Left lung (tissue), 10 donors: ENCODE data around the gene SH3RF1. TPM values are rescaled to one million over a fixed set of nuclear protein-coding genes. Genes with fewer than 3 reads are reported as not detected.

Experiments
- ATAC-seq: fragments of 200-7000 bp; cut with Tn5 transposase; one replicate; pipeline ENCODE4 v1.9.1; 2020; ENCODE audit warnings: moderate library complexity
- DNase-seq, 4 donors: peaks; one replicate each; pipeline ENCODE4 v3.0.0-alpha.2; 2013 to 2020
- H3K27ac ChIP-seq, 2 donors: fragments of 200-600 bp; sonication (generic) in 1 of 2; one replicate each; pipeline versions ENCODE4 v1.5.0 to v1.8.0; 2020 to 2021
- H3K27me3 ChIP-seq, 2 donors: fragments of 200-600 bp; sonication (generic) in 1 of 2; one replicate each; pipeline versions ENCODE4 v1.5.0 to v1.8.0; 2020 to 2021
- H3K36me3 ChIP-seq, 2 donors: fragments of 200-600 bp; sonication (generic) in 1 of 2; one replicate each; pipeline versions ENCODE4 v1.5.0 to v1.8.0; 2020 to 2021
- H3K4me1 ChIP-seq, 2 donors: fragments of 200-600 bp; one replicate each; pipeline ENCODE4 v1.8.0; 2021
- H3K4me3 ChIP-seq, 2 donors: fragments of 200-600 bp; sonication (generic) in 1 of 2; one replicate each; pipeline versions ENCODE4 v1.5.0 to v1.8.0; 2020 to 2021; ENCODE audit warnings: mild to moderate bottlenecking in 1 of 2
- H3K9me3 ChIP-seq, 2 donors: fragments of 200-600 bp; sonication (generic) in 1 of 2; one replicate each; pipeline versions ENCODE4 v1.5.0 to v1.8.0; 2020 to 2021
- CTCF ChIP-seq, 2 donors: fragments of 200-600 bp; sonication (generic) in 1 of 2; IDR thresholded peaks; one replicate each; pipeline versions ENCODE4 v1.5.0 to v1.8.0; 2021; ENCODE audit warnings: antibody characterized with exemption in 2 of 2
- intact Hi-C, 2 donors: fragments of 100-400 bp; cut with DNase I; formaldehyde crosslinking; loops; one replicate each; pipeline versions ENCODE4 v1.11.2 to v1.14.2; 2022
- polyA plus RNA-seq, 6 donors: library from polyadenylated mRNA; unstranded; fragments of 120-200 nt; gene quantifications; one replicate each; pipeline ENCODE4 v1.2.1, GENCODE V29; 2013; ENCODE audit not compliant: insufficient read length in 6 of 6
- total RNA-seq, 2 donors: library from RNA; stranded (reverse); fragmentation: NEBNext Ultra II Directional; extraction: Animal tissue kit (Norgen Biotek cat#: 25700); gene quantifications; one replicate each; pipeline ENCODE4 v1.2.1, GENCODE V29; 2021
- donor health status: DM: no; HTN: yes; CAD: no.
- donor health status: DM: no; HTN: no; CAD: no.

Gene SH3RF1
- total and polyA plus RNA-seq, 8 donors, result 18.9 to 39.4 (median 20.8) TPM

- DNase-seq, result no peak
- no peaks in the 10 kb centered on the region for H3K27me3 ChIP-seq
- H3K27ac ChIP-seq, result no peak overlapping the region
- no peaks in the 10 kb centered on the region for H3K4me1 ChIP-seq
- H3K36me3 ChIP-seq, result no peaks in the 10 kb centered on the region
- TF ChIP-seq CTCF (IDR thresholded peaks at IDR 0.05), result no peak
- H3K9me3 ChIP-seq, result peaks cover 0 to 3% of the 10 kb centered on the region in 2 donors
- ATAC-seq, result no peak
- intact Hi-C loops, result no loop called here
- H3K4me3 ChIP-seq, result no peak overlapping the region
These were observed 202.3 kb downstream of the SH3RF1 start for GRCh38 chr4:169068423-169068822.

GRCh38 chr4:169066934-169067333 lies 203.8 kb downstream of the SH3RF1 start:
- Histone ChIP-seq H3K4me1 (no peaks in the 10 kb centered on the region), H3K27ac (no peak overlapping the region), H3K4me3 (no peak overlapping the region), H3K9me3 (peaks cover 0 to 3% of the 10 kb centered on the region in 2 donors), H3K36me3 (no peaks in the 10 kb centered on the region), H3K27me3 (no peaks in the 10 kb centered on the region)
- intact Hi-C loops, result no loop called here
- no peak for TF ChIP-seq CTCF (IDR thresholded peaks at IDR 0.05)
- ATAC-seq (no peak), DNase-seq (no peak)

GRCh38 chr4:169064296-169064695 lies 206.5 kb downstream of the SH3RF1 start:
- Histone ChIP-seq H3K9me3 (no peaks in the 10 kb centered on the region), H3K27me3 (no peaks in the 10 kb centered on the region), H3K36me3 (no peaks in the 10 kb centered on the region), H3K4me1 (peaks cover 0 to 10% of the 10 kb centered on the region in 2 donors), H3K27ac (no peak overlapping the region), H3K4me3 (no peak overlapping the region)
- intact Hi-C loops, result no loop called here
- no peak for TF ChIP-seq CTCF (IDR thresholded peaks at IDR 0.05)
- no peak for ATAC-seq
- no peak for DNase-seq

GRCh38 chr4:169063441-169063840 lies 207.3 kb downstream of the SH3RF1 start:
- Histone ChIP-seq H3K27ac (no peak overlapping the region), H3K4me3 (no peak overlapping the region), H3K36me3 (no peaks in the 10 kb centered on the region), H3K27me3 (no peaks in the 10 kb centered on the region), H3K4me1 (peaks cover 0 to 10% of the 10 kb centered on the region in 2 donors), H3K9me3 (no peaks in the 10 kb centered on the region)
- TF ChIP-seq CTCF (IDR thresholded peaks at IDR 0.05), result no peak
- ATAC-seq (no peak), DNase-seq (no peak)
- intact Hi-C loops, result no loop called here

- H3K4me1 ChIP-seq, result peaks cover 0 to 10% of the 10 kb centered on the region in 2 donors
- peak overlapping the region in 1 of 2 donors; percentile 21 for H3K27ac ChIP-seq
- no peak overlapping the region for H3K4me3 ChIP-seq
- no peaks in the 10 kb centered on the region for H3K27me3 ChIP-seq
- TF ChIP-seq CTCF (IDR thresholded peaks at IDR 0.05), result no peak
- H3K36me3 ChIP-seq, result no peaks in the 10 kb centered on the region
- ATAC-seq (peak; percentile 21), DNase-seq (no peak)
- H3K9me3 ChIP-seq, result no peaks in the 10 kb centered on the region
- intact Hi-C loops, result no loop called here
These were observed 207.9 kb downstream of the SH3RF1 start for GRCh38 chr4:169062897-169063244.
